SIG-M5 treated with dmso at 0.1 percent for 504 hours (cell line): ENCODE data around the gene AOC2.
"Not testable (repeated sequence)": the region's sequence is repeated elsewhere in the genome, so short reads cannot be mapped to it uniquely, and the experiment has no call there.

ENCODE experiments used
- DNase-seq: peaks from one replicate; lab custom pipeline; 2025; ENCODE audit not compliant: unreplicated experiment; lab: John Stamatoyannopoulos, UW

The AOC2 gene

GRCh38 chr17:42853004-42853403, 8.6 kb downstream of the AOC2 start:
- no peak for DNase-seq

DNA sequence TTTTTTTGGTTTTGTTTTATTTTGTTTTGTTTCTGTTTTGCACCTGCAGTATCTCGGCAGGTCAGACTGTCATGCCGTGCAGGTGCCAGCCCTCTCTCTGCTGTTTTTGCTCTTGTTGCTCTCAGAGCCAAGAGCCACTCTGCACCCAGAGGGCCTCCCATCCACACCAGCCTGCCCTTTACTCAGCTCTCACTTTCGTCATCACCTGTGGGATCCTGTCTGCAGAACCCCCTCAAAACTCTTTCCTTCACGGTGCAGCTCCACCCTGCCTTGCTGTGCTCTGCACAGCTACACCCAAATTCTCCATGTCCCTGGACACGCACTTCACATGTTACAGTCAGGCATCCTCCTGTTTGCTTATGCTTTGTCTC, 9.2 kb downstream of the AOC2 start:
- no peak for DNase-seq

GRCh38 chr17:42853968-42854790, 9.8 kb downstream of the AOC2 start:
- DNase-seq: no peak

DNA sequence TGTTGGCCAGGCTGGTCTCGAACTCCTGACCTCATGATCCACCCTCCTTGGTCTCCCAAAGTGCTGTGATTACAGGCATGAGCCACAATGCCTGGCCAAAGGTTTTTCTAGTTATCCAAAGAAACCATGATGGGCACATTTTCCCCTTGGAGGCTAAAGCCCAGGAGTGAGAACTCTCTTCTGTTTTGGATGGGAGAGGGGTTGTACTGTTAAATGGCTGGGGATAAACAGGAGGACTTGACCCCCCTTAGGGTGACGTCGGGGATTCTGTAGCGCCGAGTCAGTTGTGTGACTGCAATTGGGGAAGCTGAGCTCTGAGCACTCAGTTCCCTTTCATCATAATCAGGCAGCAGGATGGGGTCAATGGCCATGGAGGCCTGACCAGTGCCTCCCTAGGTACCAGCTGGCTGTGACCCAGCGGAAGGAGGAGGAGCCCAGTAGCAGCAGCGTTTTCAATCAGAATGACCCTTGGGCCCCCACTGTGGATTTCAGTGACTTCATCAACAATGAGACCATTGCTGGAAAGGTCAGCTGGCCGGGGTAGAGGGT, 10.7 kb downstream of the AOC2 start:
- DNase-seq: no peak

DNA sequence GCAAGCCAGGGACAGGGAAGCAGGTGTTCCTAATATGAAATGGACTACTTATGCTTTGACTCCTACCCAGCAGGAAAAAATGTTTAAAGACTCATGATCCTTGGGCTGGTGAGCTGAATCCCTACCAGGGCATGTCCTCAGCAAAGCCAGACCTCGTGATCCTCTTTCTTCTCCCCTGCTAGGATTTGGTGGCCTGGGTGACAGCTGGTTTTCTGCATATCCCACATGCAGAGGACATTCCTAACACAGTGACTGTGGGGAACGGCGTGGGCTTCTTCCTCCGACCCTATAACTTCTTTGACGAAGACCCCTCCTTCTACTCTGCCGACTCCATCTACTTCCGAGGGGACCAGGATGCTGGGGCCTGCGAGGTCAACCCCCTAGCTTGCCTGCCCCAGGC, 11.7 kb downstream of the AOC2 start:
- DNase-seq: not testable (repeated sequence)

GRCh38 chr17:42856516-42856915, 12.1 kb downstream of the AOC2 start:
- DNase-seq: not testable (repeated sequence)

DNA sequence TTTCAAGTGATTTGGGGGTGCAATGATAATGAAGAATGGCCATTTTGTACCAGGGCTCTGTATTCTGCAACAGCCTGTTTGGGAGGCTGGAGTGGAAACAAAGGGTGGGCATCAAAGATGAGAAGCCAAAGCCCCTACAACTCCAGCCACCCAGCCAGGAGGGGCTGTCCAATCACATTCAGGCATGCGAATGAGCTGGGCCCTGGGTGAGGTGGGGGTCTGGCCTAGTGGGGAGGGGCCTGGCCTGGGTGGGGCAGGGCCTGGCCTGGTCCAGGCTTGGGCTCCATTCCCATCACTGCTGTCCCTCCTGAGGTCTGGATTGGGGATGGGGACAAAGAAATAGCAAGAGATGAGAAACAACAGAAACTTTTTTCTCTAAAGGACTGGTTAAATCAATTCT, 13.0 kb downstream of the AOC2 start:
- no peak for DNase-seq

DNA sequence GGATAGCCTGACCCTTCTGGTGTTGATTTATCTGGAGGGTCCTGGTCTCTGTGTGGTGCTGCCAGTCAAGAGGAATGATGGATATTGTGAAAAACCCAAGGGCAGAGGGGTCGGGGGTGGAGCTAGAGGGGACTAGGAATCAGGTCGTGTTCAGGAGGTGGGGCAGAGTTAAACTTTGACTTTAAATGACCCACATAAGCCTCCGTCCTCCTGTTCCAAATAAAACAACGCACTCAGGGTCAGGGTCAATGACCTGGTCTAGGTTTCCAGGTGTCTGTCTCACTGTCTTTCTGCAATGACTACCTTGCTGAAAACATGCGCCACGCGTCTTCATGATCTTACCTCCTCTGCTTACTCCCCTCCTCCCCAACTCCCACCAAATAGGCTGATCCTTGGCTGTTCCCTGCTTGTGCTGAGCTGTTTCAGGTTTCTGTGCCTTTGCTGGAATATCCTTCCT, 21.3 kb downstream of the AOC2 start:
- DNase-seq: no peak

DNA sequence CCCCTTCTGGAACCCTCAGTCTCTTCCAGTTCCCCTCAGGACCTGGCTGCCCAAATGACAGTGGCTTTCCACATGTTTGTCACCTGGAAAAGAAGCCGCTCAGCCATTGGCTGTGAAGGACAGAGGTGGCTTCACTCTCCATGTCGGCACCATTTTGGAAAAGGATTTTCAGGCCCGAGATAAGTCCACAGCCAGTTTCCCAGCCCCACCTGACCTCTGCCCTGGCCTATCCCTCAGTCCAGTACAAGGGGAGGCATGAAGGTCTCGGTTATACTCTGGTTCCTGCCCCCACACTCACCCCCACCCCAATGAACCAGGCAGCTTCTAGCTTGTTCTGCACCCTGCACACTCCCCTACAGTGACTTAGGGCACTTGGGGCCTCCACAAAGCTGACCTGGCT, 21.8 kb downstream of the AOC2 start:
- no peak for DNase-seq

GRCh38 chr17:42866631-42867575, 22.5 kb downstream of the AOC2 start:
- DNase-seq: no peak

DNA sequence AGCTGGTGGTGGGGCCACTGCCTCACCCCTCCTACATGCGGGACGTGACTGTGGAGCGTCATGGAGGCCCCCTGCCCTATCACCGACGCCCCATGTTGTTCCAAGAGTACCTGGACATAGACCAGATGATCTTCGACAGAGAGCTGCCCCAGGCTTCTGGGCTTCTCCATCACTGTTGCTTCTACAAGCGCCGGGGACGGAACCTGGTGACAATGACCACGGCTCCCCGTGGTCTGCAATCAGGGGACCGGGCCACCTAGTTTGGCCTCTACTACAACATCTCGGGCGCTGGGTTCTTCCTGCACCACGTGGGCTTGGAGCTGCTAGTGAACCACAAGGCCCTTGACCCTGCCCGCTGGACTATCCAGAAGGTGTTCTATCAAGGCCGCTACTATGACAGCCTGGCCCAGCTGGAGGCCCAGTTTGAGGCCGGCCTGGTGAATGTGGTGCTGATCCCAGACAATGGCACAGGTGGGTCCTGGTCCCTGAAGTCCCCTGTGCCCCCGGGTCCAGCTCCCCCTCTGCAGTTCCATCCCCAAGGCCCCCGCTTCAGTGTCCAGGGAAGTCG, 23.4 kb downstream of the AOC2 start:
- DNase-seq: not testable (repeated sequence)

DNA sequence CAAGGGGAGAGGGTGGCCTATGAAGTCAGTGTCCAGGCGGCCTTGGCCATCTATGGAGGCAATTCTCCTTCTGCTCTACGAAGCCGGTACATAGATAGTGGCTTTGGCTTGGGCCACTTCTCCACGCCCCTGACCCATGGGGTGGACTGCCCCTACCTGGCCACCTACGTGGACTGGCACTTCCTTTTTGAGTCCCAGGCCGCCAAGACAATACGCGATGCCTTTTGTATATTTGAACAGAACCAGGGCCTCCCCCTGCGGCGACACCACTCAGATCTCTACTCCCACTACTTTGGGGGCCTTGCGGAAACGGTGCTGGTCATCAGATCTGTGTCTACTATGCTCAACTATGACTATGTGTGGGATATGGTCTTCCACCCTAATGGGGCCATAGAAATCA, 24.0 kb downstream of the AOC2 start:
- no peak for DNase-seq

DNA sequence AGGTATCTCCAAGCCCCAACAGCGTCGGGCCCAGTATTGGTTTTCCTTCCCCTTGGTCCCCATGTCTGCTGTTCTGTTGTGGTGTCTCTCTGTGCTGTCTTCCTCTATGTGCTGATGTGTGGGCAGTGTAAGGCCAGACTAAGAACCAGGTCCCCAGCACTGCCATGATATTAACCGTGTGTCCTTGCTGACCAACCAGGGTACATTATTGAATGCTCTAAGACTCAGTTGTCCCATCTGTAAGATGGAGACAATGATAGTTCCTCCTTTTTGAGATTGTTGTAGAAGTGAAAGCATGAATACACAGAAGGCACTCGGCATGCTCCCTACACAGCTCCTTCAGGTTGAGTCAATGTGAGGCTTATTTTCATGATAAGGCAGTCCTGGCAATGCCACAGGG, 27.3 kb downstream of the AOC2 start:
- DNase-seq: no peak

DNA sequence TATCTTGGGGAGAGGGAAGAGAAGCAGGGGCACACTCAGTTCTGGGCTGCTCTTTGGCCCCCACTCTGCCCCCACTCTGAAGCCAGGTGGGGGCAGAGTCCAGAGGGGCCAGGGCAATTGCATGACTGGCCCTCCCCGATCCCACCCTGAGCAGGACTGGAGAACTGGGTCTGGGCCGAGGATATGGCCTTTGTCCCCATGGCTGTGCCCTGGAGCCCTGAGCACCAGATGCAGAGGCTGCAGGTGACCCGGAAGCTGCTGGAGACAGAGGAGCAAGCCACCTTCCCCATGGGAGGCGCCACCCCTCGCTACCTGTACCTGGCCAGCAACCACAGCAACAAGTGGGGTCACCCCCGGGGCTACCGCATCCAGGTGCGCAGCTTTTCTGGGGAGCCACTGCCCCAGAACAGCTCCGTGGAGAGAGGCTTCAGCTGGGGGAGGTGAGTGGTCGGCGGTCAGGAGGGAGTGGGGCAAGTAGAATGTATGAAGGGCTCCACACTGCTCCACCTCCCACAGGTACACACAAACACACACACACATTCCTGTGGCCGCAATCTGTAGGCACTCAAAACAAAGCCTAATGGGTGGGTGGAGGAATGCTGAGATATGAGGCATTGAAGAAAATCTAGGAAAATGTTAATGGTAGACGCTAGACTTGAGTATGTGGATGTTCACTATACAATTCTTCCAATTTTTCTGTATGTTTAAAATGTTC, 28.0 kb downstream of the AOC2 start:
- DNase-seq: no peak

DNA sequence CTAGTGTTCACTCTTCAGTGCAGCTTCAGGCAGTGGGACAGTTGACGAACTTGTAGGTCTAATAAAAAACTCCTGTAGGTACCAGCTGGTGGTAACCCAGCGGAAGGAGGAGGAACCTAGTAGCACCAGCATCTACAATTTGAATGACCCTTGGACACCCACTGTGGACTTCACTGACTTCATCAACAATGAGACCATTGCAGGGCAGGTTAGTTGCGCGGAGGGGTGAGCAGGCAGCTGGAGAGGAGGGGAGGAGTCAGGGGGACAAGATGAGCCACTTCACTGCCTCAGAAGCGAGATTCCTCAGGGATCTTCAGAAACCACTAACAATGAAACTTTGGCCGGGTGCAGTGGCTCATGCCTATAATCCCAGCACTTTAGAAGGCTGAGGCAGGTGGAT, 28.9 kb downstream of the AOC2 start:
- no peak for DNase-seq

- DNase-seq: not testable (repeated sequence)
Observed at GRCh38 chr17:42873932-42874695, 29.7 kb downstream of the AOC2 start.

GRCh38 chr17:42877037-42877436, 32.7 kb downstream of the AOC2 start:
- no peak for DNase-seq

- no peak for DNase-seq
Observed at GRCh38 chr17:42878123-42878880, 33.9 kb downstream of the AOC2 start.

GRCh38 chr17:42878924-42879595, 34.7 kb downstream of the AOC2 start:
- DNase-seq: no peak
